ENCODE results near the gene PEX14.

DNA sequence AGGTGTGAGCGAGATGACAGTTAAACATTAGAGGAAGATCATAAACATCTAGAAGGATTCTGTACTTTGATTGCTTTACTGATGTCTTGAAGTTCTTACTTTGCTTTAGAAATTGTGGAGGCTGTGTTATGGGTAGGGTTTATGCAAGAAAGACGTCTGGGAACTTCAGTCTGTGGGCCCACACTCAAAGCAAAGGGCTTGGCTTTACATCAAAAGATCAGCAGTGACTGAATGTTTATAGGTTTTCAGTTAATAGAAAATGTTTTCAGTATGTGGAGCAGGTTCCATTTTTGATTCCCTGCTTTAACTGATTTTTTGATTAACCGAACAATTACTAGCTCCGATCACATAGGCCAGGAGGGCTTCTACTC lies 31.9 kb downstream of the PEX14 start:
- TF ChIP-seq, protein P1, sequence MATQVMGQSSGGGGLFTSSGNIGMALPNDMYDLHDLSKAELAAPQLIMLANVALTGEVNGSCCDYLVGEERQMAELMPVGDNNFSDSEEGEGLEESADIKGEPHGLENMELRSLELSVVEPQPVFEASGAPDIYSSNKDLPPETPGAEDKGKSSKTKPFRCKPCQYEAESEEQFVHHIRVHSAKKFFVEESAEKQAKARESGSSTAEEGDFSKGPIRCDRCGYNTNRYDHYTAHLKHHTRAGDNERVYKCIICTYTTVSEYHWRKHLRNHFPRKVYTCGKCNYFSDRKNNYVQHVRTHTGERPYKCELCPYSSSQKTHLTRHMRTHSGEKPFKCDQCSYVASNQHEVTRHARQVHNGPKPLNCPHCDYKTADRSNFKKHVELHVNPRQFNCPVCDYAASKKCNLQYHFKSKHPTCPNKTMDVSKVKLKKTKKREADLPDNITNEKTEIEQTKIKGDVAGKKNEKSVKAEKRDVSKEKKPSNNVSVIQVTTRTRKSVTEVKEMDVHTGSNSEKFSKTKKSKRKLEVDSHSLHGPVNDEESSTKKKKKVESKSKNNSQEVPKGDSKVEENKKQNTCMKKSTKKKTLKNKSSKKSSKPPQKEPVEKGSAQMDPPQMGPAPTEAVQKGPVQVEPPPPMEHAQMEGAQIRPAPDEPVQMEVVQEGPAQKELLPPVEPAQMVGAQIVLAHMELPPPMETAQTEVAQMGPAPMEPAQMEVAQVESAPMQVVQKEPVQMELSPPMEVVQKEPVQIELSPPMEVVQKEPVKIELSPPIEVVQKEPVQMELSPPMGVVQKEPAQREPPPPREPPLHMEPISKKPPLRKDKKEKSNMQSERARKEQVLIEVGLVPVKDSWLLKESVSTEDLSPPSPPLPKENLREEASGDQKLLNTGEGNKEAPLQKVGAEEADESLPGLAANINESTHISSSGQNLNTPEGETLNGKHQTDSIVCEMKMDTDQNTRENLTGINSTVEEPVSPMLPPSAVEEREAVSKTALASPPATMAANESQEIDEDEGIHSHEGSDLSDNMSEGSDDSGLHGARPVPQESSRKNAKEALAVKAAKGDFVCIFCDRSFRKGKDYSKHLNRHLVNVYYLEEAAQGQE (IDR thresholded peaks at IDR 0.05; ENCODE audit: low read depth), result no peak
- TF ChIP-seq, protein P2, sequence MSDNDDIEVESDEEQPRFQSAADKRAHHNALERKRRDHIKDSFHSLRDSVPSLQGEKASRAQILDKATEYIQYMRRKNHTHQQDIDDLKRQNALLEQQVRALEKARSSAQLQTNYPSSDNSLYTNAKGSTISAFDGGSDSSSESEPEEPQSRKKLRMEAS (IDR thresholded peaks at IDR 0.05), result no peak
- TF ChIP-seq TEAD4 (IDR thresholded peaks at IDR 0.05) (no peak), FOXM1 (IDR thresholded peaks at IDR 0.05; ENCODE audit: borderline replicate concordance, low read depth) (no peak), TAF1 (IDR thresholded peaks at IDR 0.05; ENCODE audit: low read depth) (no peak), ZBTB7A (IDR thresholded peaks at IDR 0.05; ENCODE audit: low read depth) (no peak), RAD21 (IDR thresholded peaks at IDR 0.05; ENCODE audit: low read depth) (no peak), TCF12 (IDR thresholded peaks at IDR 0.05; ENCODE audit: low read depth) (no peak), EP300 (IDR thresholded peaks at IDR 0.05; ENCODE audit: borderline replicate concordance) (no peak), NFIC (IDR thresholded peaks at IDR 0.05) (no peak)

Data from Ishikawa (cell line).